Activated CD4-positive, CD25-positive, alpha-beta regulatory T cell treated with anti-CD3 and anti-CD28 coated beads, Interleukin-2, amount 50 U/mL, for 16 hours (primary cell): ENCODE results near the gene TLR5.
A peak's percentile ranks its signal among the peaks of the same experiment; 100 is the strongest.

Experiments
- DNase-seq: peaks from one replicate; pipeline ENCODE4 v3.0.0-alpha.2; 2020; ENCODE audit warnings: low read depth, low spot score

TLR5 gene

DNA sequence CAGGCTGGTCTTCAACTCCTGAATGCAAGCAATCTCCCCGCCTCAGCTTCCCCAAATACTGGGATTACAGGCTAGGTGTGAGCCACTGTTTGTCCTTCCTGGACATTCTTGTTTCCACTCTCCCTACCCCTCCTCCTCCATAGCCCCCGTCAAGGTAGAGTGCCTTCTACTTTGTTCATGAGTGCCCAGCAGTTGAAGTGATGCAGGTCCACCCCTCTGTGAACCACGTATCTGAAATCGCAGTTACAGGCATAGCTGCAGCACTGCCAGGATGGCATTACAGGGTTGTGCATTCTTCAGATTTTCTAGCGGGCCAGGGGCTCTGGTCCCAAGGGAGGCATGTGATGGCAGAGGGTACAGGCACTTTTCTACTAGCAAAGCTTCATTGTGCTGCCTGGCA is 7.4 kb upstream of the TLR5 start:
- DNase-seq: no peak

DNA sequence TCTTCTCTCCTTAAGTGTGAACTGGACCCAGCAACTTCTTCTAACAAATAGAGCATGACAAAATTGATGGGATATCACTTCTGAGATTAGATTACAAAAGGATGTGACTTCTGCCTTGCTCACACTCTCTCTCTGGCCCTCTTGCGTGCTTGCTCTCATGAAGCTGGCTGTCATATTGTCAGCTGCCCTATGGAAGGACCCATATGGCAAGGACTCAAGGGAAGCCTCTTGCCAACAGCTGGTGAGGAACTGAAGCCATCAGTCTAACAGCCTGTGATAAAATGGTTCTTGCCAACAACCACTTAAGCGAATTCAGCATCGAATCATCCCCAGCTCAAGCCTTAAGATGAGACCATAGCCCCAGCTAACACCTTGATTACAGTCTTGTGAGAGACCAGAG is 4.8 kb upstream of the TLR5 start:
- DNase-seq: no peak

DNA sequence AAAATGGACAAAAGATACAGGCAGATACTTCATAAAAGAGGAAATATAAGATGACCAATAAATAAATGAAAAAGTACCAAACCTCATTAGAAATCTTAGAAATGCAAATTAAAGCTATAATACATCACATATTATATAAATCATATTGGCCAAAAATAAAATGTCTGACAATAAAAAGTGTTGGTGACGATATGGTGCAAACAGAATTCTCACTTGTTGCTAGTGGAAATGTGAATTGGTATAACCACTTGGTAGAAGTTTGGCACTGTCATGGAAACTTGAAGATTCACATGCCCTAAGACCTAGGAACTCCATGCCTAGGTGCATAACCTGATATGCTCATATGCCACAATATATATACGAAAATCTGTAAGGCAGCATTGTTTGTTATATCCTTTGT is 4.4 kb upstream of the TLR5 start:
- DNase-seq: no peak

DNA sequence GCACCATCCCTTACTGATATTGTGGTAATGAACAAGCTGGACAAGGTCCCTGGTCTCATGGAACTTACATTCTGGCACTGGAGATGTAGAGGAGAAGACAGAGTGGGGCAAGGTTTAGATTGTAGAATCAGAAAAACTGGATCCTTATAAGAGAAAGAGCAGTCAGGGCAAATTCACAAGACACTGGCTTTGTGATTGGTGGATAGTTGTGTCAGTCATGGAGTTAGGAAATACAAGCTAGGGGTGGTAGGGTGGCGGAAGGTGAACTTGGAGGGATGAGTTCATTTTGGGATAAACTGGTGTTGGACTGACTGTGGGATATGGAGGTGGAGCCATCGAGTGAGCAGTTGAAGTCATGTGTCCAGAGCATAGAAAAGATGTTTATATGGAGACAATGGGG is 3.7 kb upstream of the TLR5 start:
- DNase-seq: no peak

DNA sequence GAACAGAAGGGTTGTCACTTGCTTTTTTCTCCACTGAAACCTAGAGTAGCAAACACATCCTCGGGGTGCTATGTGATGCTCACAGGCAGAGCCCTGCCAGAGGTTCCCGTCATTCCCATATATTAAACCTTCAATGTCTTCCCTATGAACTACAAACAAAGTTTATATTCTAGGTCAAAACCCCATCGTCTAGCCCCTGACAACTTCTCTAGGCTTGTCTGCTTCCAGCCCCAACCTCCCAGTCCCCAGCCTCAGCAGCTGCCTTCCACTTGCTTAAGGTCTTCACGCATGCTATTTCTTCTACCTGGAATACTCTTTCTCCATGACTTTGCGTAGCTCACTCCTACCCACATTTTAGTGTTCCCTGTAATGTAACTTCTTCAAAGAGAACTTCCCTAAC is 1.9 kb upstream of the TLR5 start:
- DNase-seq: no peak

DNA sequence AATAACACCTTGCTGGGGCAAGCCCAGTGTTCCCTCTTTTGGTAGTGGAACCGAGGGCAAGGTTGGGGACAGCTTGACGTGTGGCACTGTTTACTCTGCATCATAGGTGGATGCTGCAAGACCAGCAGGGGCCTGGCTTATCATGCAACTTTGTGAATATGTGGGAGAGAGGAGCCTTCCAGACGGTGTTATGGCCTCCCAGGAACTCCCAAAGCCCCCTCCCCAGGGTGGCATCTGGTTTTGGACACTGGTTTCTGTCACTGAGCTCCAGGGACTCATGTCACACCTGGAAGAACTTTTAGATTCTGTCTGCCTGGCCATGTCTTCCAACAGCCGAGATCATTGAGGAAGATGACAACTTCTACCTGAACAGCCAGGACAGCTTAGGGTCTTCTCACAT is 1.4 kb upstream of the TLR5 start:
- no peak for DNase-seq

DNA sequence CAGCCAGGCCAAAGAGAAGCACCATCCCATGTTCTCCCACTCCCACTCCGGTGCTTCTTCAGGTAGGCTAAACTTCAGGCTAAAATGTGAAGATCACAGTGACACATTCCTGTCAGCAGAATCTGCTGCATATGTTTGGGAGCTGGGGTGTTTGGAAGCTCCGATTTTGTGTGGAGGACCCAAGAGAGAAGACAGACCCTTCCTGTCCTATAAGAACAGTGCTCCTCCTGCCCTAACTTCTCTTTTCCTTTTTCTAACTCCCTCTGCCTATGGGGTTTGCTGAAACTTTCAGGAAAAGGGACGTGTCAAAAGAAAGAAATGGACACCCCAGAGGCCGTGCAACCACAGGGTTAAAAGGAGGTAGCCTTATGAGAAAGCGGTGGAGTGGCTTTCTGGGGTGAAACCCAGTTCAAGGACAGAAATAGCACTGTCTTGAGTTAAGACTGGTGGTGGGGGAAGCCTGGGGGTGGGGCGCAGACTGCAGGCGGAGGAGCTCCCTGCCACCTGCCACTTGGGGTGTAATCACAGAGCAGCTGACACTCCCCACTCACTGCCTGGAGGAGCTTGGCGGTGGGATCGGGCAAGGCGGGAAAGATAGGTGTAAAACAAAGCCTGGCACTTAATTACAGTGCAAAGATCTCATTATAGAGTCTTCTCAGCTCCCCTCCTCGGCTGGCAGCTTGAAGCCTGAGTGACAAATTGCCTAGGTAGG is 645 bp upstream of the TLR5 start:
- DNase-seq: no peak

DNA sequence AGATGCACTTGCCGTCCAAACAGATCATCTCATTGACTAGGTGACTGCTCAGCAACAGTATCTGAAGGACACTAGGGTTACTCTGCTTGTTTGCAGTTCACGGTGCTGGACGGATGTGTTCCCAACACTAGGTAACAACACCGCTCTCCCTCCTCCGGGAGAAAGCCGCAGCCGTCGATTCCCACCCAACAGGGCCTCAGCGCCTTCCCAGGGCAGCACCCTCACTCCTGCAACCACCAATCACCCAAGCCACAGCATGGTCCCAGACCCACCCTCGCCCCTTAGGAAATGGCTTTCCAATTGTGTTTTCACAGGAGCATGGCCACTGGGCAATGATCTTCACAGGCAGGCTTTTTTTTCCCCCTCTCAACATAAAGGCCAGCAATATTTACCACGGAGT is 779 bp downstream of the TLR5 start:
- no peak for DNase-seq

DNA sequence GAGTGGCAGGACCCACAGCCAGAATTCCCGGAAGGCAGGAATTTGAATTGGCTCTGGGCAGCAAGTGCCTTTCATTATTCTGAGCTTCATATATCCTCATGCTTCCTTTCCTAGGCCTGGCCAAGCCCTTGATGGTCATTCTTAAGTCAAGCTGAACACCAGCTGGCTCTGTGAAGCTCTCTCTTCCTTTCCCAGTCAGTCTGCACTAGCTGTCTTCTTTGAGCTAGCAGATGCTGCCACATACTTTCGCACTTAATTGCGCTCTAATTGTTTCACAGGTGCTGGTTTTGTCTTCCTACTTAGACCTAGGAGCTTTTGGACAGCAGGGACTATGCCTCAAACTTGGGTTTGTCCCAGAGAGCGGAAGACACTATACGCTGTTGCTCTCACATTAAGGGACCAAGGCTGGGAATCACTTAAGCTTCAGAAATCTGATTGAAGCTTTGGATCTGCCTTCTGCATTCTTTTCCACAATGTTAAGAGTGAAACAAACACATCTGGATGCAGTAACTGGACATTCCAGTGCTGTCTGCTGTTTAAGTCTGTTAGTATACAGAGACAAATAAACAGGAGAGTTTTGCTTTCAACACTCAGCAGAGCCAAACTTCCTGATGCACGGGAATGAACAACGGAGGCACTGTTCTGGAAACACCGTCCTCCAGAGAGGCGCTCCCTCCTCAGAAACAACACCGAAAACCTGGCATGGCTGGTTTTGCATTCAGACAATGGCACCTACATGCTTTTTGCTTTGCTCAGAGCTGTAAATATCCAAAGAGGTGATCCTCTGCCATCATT is 2.2 kb downstream of the TLR5 start:
- no peak for DNase-seq

DNA sequence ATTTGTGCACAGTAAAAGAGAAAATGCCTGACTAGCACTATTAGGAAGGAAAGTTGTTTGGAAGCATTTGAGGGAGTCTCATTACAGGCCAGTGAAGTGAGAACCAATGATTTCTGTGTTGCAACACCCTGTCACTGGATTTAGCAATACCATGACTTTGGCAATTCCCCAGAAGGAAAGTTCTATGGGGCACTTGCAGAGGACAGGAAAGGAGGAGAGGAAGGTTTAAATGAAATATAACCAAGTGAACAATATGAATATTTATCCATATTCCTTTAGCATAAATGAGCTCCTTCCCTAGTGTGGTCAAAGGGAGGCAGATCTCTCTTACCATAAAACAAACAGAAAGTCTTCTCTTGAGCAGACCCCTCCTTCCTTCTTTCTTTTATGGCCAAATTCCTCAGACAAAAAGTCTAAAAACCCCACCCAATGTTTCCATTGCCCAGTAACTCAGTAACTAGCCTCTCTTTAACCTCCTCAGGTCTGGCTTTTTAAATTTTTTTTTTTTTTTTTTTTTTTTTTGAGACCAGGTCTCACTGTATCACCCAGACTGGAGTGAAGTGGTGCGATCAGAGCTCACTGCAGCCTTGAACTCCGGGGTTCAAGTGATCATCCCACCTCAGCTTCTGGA is 5.5 kb downstream of the TLR5 start:
- no peak for DNase-seq

DNA sequence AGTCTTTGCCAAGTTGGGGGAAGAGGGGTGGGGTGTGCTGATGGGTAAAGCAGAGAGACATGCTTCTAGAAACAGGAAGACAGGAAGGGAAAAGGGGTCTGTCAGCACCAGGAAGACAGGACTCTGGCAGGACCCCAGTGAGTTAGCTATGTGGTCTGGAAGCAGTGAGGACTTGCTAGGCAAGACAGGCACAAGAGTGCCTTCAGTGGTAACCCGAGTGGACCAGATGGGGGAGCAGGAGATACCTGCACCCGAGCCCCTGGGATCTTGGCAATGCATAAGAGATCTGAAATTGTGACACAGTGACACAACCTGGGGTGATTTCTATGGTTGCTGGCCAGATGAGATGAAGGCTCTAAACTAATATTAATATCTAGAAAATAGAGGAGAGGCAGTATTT is 7.0 kb downstream of the TLR5 start:
- no peak for DNase-seq

DNA sequence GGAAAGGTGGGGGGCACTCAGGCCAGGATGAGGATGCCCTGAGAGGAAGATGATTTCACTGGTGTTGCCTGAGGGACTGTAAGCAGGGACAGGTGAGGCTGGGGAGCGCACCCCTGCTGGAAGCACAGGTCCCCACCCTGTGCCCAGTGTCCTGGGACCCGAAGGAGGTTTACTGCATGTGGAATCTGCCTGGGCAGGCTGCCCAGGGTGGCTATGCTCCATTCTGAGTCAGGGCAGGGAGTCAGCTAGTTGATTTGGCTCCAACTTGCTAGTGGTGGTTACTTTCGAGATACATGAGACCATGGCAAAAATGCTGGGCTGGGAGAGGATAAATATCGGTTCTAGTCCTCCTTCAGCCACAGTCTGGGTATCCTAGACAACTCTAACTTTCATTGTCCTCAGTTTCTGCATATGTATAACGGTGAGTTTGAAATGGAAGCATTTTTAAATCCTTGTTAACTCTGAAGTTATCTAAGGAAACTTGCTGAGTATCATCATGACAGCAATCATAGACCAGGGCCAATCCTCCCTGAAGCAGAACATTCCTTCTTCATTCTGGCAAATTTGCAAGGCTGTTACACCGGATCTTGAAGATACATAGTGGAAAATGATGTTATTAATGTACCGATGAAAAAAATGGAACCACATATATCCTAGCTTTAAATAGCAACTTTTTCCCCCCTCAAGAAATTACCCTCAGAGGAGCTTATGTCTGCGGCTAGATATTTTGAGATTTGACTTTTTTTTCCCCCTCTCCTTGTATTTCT is 7.7 kb downstream of the TLR5 start:
- DNase-seq: no peak

DNA sequence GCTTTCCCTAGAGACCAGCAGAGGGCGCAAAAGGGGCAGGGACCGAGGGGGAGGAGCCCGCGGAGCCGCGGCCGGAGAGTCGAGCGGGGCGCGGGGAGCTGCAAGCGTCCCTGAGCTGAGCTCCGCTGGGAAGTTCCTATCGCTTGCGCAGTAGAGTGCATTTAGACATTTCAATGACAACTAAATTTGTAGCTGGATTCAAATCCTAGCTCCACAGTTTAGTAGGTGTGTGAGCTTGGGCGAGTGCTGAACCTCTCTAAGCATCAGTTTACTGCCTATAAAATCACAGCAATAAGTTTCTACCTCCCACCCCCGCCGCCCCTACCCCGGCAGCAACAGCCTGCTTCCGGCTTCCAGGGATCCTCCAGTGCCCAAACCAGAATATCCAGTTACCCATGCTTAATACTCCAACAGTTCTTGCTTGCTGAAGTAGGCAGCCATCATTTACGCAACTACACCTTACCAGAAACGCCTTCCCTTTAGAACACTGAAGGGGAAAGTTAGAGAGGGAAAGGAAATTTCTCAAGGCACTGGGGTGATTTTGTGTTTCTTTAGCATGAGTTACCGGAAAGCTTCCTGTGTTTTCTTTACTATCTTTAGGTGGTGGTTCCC is 9.1 kb downstream of the TLR5 start:
- peak; percentile 62 for DNase-seq

DNA sequence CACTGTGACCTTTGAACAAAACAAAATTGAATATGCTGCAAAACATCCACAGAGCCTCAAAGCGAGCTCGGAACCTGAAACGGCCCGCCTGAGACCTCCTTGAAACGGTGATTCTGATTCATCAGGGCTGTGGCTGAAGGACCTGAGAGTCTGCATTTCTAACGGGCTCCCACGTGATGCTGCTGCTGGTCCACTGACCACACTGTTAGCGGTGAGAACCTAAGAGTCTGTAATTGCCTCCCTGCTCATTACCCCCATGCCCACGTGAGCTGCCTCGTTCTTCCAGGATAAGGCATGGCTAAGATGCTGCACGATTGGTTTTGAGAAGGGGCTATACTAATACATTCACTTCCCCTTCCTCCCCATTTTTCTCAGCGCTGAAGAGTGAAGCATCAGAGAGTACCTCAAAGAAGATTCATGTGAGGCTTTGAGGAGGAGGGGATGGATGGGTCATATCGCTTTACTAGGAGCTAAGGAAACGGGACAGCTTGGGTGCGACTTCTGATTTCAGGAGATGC is 9.7 kb downstream of the TLR5 start:
- DNase-seq: no peak

DNA sequence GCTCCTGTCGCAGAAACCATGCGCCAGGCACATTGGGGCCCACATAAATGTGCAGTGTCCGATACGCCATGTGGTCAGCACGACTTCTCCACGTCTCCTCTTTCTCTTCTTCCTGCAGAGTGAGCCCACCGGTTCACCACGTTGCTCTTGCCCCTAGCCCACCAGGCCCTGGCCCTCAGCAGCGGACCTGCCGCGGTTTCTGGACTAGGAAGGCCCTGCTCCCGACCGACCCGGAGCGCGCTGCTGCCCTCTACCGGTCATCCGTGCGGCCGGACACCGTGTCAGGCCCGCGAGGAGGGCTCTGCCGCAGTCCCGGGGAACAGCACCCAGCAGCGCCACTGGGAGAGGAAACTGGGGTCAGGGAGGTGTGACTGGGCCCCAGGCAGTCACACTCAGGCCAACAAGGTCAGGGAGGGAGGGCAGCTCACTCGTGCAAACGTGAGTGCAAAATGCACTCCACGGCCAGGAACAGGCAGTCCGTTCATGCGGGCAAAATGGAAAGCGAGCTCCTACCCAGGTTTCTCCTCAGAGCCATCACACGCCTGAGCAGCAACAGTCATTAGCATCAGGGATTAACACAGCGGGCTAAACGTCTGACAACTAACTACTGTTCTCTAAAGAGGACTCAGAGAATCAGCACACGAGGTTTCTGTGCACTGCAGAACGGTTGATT is 13.7 kb downstream of the TLR5 start:
- peak; percentile 20 for DNase-seq

DNA sequence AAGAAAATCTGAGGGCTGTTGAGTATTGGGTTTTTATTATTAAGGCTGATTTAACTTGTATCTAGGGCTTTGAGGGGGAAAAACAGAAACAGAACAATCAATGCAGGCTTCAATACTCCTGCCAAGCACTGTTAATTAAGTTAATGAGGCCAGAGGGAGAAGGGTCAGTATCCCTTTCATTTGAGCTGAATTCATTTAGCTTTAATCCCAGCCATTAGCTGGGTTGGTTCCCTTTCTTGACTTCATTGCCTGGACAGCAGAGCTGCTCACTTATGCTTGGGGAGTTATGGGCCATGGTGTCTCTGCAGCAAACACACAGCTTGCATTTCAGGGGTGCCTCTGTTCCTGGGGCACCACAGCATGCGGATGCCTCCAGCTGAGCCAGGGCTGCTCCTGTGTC is 16.3 kb downstream of the TLR5 start:
- no peak for DNase-seq

DNA sequence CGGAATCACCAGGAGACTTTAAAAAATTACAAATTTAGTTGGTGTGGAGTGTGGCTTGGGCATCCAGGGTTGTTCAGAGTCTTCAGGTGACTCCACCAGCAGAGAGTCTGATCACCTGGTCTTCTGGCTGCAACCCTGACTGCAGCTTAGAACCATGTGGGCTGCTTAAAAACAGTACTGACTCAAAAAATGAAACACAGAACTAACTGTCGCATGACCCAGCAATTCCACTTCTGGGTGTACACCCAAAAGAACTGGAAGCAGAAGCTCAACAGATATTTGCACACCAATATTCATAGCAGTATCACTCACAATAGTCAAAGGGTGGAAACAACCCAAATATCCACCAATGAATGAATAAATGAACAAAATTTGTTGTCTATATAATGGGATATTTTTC is 17.3 kb downstream of the TLR5 start:
- no peak for DNase-seq

DNA sequence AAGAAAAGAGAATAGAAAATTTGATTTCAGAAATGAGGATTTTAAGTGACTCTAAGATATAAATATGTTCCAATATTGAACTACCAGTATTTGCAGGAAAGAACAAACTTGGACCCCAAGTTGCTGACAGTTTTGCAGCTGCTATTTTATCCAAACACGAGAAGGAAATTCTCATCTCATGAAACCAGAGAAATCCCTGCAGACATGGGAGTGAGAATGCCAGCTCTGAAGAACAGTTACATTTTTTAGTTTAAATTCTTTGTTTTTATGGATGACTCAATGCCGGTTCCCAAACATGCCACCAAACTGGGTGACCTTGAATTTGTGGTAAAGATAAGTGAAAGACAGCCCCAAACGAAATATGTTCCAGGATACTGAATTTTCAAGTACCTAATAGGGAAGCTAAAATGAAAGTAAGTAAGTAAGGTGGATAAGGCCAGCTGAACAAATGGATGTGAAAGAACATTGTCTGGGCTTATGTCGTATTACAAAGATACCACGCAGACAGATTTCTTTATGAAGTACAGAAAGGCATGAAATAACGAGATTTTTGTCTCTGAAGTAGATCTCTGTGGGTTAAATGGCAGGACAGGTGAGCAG is 19.9 kb downstream of the TLR5 start:
- no peak for DNase-seq

DNA sequence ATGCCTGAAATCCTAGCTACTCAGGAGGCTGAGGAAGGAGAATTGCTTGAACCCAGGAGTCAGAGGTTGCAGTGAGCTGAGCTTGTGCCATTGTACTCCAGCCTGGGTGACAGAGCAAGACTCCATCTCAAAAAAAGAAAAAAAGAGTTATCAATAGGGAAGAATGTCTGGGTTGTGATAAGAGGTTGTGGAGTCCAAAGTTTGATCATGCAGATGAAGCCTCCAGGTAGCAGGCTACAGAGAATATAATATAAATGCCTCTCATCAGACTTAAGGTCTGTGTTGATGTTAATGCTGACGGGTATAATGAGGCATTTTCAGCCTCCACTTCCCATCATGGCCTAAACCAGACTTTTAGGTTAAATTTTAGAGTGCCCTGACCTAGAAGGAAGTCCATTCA is 24.6 kb downstream of the TLR5 start:
- DNase-seq: no peak

DNA sequence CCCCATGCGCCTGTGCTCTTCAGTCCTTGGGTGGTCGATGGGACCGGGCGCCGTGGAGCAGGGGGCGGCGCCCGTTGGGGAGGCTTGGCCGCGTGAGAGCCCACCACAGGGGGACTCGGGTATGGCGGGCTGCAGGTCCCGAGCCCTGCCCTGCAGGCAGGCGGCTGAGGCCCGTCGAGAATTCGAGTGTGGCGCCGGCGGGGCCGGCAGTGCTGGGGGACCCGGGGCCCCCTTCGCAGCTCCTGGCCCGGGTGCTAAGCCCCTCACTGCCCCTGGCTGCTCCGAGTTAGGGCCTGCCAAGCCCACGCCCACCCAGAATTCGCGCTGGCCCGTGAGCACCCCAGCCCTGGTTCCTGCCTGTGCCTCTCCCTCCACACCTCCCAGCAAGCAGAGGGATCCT is 26.1 kb downstream of the TLR5 start:
- DNase-seq: no peak

DNA sequence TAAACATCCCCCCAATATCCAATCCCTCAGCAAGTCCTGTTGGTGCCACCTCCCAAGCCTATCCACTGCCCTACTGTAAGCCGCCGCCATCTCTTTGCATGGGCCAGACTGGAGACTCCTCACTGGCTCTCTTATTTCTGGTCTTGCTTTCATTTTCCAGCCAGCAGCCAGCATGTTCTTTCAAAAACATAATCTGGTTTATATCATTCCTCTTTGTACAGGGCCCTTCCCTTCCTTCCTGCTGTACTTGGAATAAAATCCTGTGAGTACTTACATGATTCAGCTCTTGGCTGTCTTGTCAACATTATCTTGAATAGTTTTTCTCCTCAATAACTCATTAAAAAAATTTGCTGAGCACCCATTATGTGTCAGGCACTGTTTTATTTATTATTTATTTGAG is 28.2 kb downstream of the TLR5 start:
- no peak for DNase-seq
